GM21619 (cell line): ENCODE measurements around the gene CATSPER1.

Source experiments
- ATAC-seq: cut with Tn5 transposase; IDR thresholded peaks from one replicate; pipeline ENCODE4 v1.9.1; 2021; ENCODE audit not compliant: unreplicated experiment

CATSPER1 gene

DNA sequence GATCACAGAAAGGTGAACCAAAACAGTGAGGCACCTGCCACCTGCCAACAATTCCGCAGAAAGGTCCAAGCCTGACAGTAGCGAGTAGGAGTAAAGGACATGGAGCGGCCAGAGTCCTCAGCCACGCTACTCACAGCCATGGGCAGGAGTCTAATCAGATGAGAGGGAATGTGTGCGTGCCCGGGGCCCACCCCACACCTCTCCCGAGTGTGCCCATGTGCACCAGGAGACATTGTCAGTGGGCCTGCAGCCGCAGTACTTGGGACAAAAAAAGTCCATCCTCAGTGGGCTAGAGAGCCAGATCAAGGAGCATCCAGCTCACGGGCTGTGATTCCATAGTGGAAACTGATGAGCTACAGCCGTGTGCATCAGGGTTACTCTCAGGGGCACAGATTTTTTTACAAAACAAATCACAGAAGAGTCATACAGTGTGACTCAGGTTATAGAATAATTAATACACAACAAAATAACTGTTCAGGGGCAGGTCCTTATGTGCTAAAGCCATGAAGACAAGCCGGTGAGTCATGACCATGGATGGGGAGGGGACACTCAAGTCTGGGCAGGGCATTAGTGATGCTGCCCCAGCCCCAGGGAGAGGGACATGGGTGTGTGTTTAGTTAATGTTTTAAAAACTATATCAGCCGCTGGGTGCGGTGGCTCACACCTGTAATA is 52.7 kb downstream of the CATSPER1 start:
- no peak for ATAC-seq

DNA sequence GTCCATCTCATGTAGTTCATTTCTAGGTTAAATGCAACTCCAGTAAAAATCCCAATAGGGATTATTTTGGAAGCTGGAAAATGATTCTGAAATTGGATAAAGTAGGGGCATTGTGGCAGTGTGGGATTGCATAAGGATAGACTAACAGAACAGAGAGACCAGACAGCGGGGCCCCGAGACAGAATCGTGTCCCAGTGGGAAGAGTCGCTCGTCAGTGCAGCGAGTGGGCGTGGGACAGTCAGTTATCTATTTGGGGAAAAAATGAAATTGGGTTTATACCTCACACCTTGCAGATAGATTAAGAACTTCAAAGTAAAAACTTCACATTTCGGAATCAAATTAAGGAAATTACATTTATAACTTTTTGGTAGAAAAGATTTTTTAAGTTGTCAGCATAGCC is 54.2 kb downstream of the CATSPER1 start:
- ATAC-seq = no peak

- ATAC-seq = no peak
Measured at GRCh38 chr11:65968600-65969482, 57.4 kb downstream of the CATSPER1 start.

GRCh38 chr11:65967329-65967934 is 58.8 kb downstream of the CATSPER1 start:
- ATAC-seq = no peak
